ENCODE measurements around the gene HOXD8.

DNA sequence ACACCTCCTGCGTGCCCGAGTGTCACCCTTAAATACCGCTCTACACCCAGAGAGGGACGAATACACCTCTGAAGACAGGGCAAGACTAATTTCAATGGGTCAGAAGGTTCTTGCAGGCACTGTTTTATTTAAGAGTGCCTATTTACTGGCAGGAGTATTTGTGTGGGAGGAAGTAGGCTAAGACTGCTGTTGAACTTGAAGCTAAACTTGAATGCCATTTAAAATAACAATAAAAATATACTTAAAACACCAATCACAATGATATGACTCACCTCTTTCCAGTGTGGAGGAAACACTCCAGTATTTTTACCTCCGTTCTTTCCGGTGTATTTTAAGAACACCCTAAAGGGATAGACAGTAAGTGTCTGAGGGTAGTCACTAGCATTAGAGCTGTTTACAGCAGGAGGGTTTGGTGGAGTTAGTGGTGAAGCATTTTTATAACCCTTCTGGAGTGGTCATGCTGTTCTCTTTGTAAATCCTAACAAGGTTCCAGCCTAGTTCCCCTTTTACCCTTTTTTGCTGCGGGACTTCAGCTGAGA, 49.3 kb downstream of the HOXD8 start:
- TF ChIP-seq, protein P1, sequence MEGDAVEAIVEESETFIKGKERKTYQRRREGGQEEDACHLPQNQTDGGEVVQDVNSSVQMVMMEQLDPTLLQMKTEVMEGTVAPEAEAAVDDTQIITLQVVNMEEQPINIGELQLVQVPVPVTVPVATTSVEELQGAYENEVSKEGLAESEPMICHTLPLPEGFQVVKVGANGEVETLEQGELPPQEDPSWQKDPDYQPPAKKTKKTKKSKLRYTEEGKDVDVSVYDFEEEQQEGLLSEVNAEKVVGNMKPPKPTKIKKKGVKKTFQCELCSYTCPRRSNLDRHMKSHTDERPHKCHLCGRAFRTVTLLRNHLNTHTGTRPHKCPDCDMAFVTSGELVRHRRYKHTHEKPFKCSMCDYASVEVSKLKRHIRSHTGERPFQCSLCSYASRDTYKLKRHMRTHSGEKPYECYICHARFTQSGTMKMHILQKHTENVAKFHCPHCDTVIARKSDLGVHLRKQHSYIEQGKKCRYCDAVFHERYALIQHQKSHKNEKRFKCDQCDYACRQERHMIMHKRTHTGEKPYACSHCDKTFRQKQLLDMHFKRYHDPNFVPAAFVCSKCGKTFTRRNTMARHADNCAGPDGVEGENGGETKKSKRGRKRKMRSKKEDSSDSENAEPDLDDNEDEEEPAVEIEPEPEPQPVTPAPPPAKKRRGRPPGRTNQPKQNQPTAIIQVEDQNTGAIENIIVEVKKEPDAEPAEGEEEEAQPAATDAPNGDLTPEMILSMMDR (IDR thresholded peaks at IDR 0.05): no peak
- TF ChIP-seq EZH2 (IDR thresholded peaks at IDR 0.05) (no peak), EZH2phosphoT487 (IDR thresholded peaks at IDR 0.05) (peak; percentile 95)

Measured in neural progenitor cell (in vitro differentiated cells).